Coronary artery (tissue), 2 donors: Measurements from ENCODE around the gene WDPCP.
"Not testable (repeated sequence)": the region's sequence is repeated elsewhere in the genome, so short reads cannot be mapped to it uniquely, and the experiment has no call there.

ENCODE experiments used
- DNase-seq: peaks from one replicate; pipeline ENCODE4 v3.0.0-alpha.2; 2017; ENCODE audit warnings: low spot score
- H3K27ac ChIP-seq, 2 donors: fragments of 200-600 bp; sonication (generic); one replicate each; pipeline ENCODE4 v1.5.1; 2016 to 2019
- H3K4me3 ChIP-seq: fragments of 200-600 bp; sonication (generic); 2 replicates; pipeline ENCODE4 v1.5.1; 2016; ENCODE audit warnings: mild to moderate bottlenecking, moderate library complexity
- TF ChIP-seq, protein P1 (sequence below): fragments of 200-600 bp; sonication (generic); IDR thresholded peaks from one replicate; pipeline ENCODE4 v1.5.1; 2019; ENCODE audit warnings: antibody characterized with exemption

Gene WDPCP

DNA sequence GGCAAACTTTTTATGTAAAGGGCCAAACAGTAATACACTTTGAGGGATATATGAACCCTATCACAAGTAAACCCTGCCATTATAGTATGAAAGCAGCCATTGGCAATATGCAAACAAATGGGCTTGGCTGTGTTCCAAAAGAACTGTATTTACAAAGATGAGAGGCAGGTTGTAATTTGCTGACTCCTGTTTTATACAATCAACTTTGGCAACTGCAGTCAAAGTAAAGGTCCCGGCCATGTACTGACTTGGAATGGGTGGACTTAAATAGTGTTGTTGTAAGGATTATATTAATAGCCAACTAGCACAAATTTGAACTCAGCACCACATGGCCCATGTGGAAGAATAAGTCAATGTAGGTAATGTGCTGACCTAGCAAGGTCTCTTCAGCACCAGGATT lies 223.4 kb downstream of the WDPCP start:
- Histone ChIP-seq H3K27ac (no peak overlapping the region), H3K4me3 (no peak overlapping the region)
- TF ChIP-seq, protein P1, sequence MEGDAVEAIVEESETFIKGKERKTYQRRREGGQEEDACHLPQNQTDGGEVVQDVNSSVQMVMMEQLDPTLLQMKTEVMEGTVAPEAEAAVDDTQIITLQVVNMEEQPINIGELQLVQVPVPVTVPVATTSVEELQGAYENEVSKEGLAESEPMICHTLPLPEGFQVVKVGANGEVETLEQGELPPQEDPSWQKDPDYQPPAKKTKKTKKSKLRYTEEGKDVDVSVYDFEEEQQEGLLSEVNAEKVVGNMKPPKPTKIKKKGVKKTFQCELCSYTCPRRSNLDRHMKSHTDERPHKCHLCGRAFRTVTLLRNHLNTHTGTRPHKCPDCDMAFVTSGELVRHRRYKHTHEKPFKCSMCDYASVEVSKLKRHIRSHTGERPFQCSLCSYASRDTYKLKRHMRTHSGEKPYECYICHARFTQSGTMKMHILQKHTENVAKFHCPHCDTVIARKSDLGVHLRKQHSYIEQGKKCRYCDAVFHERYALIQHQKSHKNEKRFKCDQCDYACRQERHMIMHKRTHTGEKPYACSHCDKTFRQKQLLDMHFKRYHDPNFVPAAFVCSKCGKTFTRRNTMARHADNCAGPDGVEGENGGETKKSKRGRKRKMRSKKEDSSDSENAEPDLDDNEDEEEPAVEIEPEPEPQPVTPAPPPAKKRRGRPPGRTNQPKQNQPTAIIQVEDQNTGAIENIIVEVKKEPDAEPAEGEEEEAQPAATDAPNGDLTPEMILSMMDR: no peak
- DNase-seq: no peak

DNA sequence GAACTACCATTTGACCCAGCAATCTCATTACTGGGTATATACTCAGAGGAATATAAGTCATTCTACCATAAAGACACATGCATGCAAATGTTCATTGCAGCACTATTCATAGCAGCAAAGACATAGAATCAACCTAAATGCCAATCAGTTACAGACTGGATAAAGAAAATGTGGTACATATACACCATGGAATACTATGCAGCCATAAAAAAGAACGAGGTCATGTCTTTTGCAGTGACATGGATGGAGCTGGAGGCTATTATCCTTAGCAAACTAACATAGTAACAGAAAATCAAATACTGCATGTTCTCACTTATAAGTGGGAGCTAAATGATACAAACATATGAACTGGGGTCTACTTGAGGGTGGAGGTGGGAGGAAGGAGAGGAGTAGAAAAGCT lies 230.6 kb downstream of the WDPCP start:
- not testable (repeated sequence) for H3K27ac ChIP-seq, DNase-seq, H3K4me3 ChIP-seq

DNA sequence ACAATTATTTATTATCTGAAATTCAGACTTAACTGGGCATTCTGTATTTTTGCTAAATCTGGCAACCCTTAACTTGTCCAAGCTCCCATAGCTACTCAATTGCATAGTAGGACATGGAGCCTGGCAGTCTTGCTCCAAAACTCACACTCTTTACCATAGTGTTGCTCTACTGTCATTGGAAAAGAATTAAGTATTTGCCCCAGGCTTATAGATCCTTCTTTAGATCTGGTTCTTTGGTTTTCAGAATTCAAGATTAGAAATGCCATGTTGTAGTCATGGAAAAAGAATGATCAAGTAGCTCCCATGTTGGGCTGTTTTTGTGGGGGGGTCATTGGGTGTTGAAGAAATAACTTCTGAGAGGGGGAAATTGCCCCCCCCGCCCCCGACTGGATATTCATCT lies 240.9 kb downstream of the WDPCP start:
- DNase-seq: no peak
- Histone ChIP-seq H3K4me3 (no peak overlapping the region), H3K27ac (no peak overlapping the region)
- TF ChIP-seq, protein P1: no peak

DNA sequence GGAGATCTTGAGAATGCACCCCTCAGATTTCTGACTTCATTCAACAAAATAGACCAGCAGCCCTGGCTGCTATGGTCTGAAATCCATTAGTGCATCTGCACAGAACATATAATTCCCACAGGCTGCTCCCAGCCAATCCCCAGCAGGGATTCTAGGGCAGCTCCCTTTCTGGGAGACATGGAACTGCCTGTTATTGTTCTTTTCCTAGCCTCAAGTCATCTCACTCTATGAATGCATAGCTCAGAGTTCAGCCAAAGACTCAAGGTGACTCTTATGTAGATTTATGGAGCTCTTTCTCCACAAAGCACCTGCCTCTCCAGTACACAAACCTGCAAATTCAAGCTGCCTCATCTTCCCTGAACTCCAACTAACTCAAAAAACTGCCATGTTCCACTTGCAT lies 241.9 kb downstream of the WDPCP start:
- H3K27ac ChIP-seq: no peak overlapping the region
- no peak overlapping the region for H3K4me3 ChIP-seq
- no peak for DNase-seq
- TF ChIP-seq, protein P1: no peak

DNA sequence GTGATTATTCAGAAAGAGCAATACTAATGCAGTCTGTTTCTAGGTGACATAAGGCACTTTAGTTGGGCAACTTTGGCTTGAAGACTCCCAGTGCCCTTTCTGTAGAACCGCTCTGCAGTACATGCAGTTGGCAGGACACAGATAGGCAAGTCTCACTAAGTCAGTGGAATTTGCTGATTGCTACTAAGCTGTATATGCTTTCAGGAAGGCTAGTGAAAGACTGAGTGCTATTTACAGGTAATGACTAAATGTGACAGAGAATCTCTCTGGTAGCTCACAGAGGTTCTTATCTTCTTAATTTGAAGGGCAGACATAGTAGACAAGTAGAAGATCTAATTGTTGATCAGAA lies 243.0 kb downstream of the WDPCP start:
- no peak for DNase-seq
- H3K27ac ChIP-seq: no peak overlapping the region
- TF ChIP-seq, protein P1: no peak
- H3K4me3 ChIP-seq: no peak overlapping the region

DNA sequence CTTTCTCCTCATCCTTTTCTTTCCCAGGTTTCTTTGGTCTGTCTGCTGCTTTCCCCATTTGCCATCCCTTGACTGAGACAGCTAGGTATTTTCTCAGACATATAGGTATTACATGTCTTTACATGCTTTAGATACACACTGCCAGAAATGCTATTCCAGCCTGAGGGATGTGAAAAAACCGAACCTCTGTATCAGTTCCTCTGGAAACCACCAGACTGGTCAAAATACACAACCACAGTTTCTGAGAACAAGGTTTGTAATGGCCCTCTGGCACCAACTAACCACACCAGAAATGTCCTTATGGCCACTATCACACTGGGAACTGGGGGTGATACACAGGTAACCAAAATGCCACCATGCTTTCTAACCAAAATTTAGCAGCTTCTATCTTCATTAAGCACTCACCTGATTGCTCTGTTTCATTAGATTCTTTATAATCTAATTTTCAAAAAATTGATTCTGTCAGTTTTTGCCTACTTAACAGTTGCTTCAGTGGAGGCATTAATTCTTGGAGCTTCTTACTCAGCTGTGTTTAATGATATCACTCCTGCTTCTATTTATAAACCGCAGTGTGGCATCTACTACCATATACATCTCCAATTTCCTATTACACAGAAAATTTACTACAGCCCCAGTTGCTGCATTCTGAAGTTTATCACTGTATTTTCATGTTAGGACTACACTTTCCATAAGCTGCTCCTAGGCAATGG lies 243.5 kb downstream of the WDPCP start:
- Histone ChIP-seq H3K27ac (no peak overlapping the region), H3K4me3 (no peak overlapping the region)
- TF ChIP-seq, protein P1: no peak
- no peak for DNase-seq

DNA sequence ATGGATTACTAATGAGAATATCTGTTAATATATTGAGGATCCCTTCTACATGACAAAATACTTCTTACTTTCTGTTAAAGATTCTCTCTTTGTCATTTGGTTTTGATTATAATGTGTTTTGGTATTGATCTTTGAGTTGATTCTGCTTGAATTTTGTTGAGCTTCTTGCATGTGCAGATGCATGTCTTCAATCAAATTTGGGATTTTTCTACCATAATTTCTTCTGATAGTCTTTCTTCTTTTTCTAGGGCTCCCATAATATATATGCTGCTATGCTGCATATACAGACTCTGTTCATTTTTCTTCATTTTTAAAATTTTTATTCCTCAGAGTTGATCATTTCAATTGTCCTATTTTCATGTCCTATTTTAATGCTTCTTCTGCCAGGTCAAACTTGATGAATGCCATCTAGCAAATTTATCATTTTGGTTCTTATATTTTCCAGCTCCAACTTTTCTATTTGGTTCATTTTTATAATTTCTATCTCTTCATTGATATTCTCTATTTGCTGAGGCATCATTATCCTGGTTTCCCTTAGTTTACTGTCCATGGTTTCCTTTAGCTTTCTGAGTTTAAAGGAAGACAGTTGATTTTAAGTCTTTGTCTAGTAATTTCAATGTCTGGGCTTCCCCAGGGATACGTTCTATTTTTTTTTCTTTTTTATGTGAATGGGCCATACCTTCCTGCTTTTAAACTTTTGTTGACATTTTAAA lies 244.7 kb downstream of the WDPCP start:
- TF ChIP-seq, protein P1: no peak
- Histone ChIP-seq H3K4me3 (no peak overlapping the region), H3K27ac (no peak overlapping the region)
- DNase-seq: no peak
